ENCODE results near the gene INSYN2A.

DNA sequence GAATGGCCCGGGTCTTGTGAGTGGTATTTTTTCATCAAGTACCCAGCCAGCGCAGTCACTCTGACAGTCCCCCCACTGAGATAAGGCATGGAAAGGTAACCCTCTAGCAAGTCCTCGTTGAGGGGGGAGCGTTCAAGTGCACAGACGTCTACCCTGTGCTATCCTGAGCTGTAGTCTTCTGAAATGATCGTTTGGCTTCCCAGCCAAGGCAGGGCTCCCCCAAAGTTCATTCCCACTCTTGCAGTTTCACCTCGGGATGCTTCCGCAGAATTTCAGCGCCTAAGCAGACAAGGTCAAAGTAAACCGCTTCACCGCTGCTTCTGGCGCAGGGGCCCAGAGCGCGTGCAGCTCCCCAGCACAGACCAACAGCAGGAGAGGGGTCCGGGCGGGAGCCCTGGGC lies 1.8 kb downstream of the INSYN2A start:
- TF ChIP-seq, protein P1, sequence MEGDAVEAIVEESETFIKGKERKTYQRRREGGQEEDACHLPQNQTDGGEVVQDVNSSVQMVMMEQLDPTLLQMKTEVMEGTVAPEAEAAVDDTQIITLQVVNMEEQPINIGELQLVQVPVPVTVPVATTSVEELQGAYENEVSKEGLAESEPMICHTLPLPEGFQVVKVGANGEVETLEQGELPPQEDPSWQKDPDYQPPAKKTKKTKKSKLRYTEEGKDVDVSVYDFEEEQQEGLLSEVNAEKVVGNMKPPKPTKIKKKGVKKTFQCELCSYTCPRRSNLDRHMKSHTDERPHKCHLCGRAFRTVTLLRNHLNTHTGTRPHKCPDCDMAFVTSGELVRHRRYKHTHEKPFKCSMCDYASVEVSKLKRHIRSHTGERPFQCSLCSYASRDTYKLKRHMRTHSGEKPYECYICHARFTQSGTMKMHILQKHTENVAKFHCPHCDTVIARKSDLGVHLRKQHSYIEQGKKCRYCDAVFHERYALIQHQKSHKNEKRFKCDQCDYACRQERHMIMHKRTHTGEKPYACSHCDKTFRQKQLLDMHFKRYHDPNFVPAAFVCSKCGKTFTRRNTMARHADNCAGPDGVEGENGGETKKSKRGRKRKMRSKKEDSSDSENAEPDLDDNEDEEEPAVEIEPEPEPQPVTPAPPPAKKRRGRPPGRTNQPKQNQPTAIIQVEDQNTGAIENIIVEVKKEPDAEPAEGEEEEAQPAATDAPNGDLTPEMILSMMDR (IDR thresholded peaks at IDR 0.05; ENCODE audit: insufficient read depth, low read length, poor library complexity, severe bottlenecking), result no peak
- TF ChIP-seq EZH2phosphoT487 (conservative IDR thresholded peaks at IDR 0.05; ENCODE audit: low read length), result no peak
